Keratinocyte (primary cell): ENCODE measurements around the gene DYNC1I1. TPM values are rescaled to one million over a fixed set of nuclear protein-coding genes. Genes with fewer than 3 reads are reported as not detected.

Experiments
- DNase-seq: peaks from one replicate; pipeline ENCODE4 v3.0.0-alpha.2; 2011; ENCODE audit warnings: low read depth, missing footprints, low spot score
- FAIRE-seq: peaks from 2 replicates; lab custom pipeline; 2011; peaks lifted over from hg19 to GRCh38; lab: Jason Lieb, UNC
- H2AFZ ChIP-seq: 2 replicates; pipeline ENCODE4 v1.6.0; 2012; ENCODE audit warnings: low read length, control low read depth, inconsistent platforms; ENCODE audit not compliant: control insufficient read depth
- H3K27ac ChIP-seq: 2 replicates; pipeline ENCODE4 v1.5.1; 2011; ENCODE audit warnings: low read length; ENCODE audit not compliant: control insufficient read depth, insufficient read depth
- H3K27me3 ChIP-seq: 3 replicates; pipeline ENCODE4 v1.6.0; 2011; ENCODE audit warnings: low read length; ENCODE audit not compliant: control insufficient read depth, insufficient read depth; ENCODE audit errors: extremely low read depth
- H3K36me3 ChIP-seq, 2 experiments: 2 replicates in 1 of 2; 3 replicates in 1 of 2; pipeline ENCODE4 v1.5.1; 2011; ENCODE audit warnings: low read length in 2 of 2, mild to moderate bottlenecking in 1 of 2; ENCODE audit not compliant: control insufficient read depth in 2 of 2, insufficient read depth in 2 of 2; ENCODE audit errors: extremely low read depth in 1 of 2
- H3K4me1 ChIP-seq: 3 replicates; pipeline ENCODE4 v1.5.1; 2011; ENCODE audit warnings: low read length; ENCODE audit not compliant: control insufficient read depth, insufficient read depth; ENCODE audit errors: extremely low read depth
- H3K4me2 ChIP-seq: 3 replicates; pipeline ENCODE4 v1.6.0; 2011; ENCODE audit warnings: low read depth, low read length; ENCODE audit not compliant: control insufficient read depth, insufficient read depth; ENCODE audit errors: extremely low read depth
- H3K4me3 ChIP-seq, 3 experiments: fragments of 200-600 bp in 1 of 3; sonication (generic) in 1 of 3; 2 replicates in 2 of 3; 3 replicates in 1 of 3; pipeline ENCODE4 v1.5.1; 2011 to 2016; ENCODE audit warnings: low read length in 3 of 3, mild to moderate bottlenecking in 3 of 3, control low read depth in 2 of 3, inconsistent platforms in 1 of 3, low read depth in 1 of 3, mixed read lengths in 1 of 3, mixed run types in 1 of 3, moderate library complexity in 1 of 3; ENCODE audit not compliant: control insufficient read depth in 2 of 3, insufficient read depth in 2 of 3; ENCODE audit errors: extremely low read depth in 1 of 3
- H3K79me2 ChIP-seq: 2 replicates; pipeline ENCODE4 v1.6.0; 2012; ENCODE audit warnings: low read length; ENCODE audit not compliant: control insufficient read depth, insufficient read depth
- H3K9ac ChIP-seq: 3 replicates; pipeline ENCODE4 v1.6.0; 2011; ENCODE audit warnings: low read length; ENCODE audit not compliant: control insufficient read depth, insufficient read depth; ENCODE audit errors: extremely low read depth
- H3K9me1 ChIP-seq: 3 replicates; pipeline ENCODE4 v1.6.0; 2011; ENCODE audit warnings: low read length; ENCODE audit not compliant: control insufficient read depth, insufficient read depth; ENCODE audit errors: extremely low read depth
- H3K9me3 ChIP-seq: 2 replicates; pipeline ENCODE4 v1.5.1; 2012; ENCODE audit warnings: low read depth, low read length; ENCODE audit not compliant: control insufficient read depth
- H4K20me1 ChIP-seq: 3 replicates; pipeline ENCODE4 v1.6.0; 2011; ENCODE audit warnings: low read length; ENCODE audit not compliant: control insufficient read depth, insufficient read depth; ENCODE audit errors: extremely low read depth
- CTCF ChIP-seq, 3 experiments: IDR thresholded peaks in 1 of 3; conservative IDR thresholded peaks in 1 of 3; optimal IDR thresholded peaks in 1 of 3; 2 replicates in 2 of 3; 3 replicates in 1 of 3; pipeline versions ENCODE3 to v1.5.1; 2011; ENCODE audit warnings: low read length in 3 of 3, mild to moderate bottlenecking in 3 of 3, moderate library complexity in 2 of 3, control low read depth in 1 of 3, inconsistent platforms in 1 of 3; ENCODE audit not compliant: insufficient read depth in 2 of 3; ENCODE audit errors: extremely low read depth in 1 of 3
- EZH2 ChIP-seq: IDR thresholded peaks from one replicate; pipeline ENCODE4 v1.6.1; 2012; ENCODE audit warnings: inconsistent platforms, mild to moderate bottlenecking, low read length, moderate library complexity
- dilution Hi-C: fragments of 300-500 bp; cut with MboI; formaldehyde crosslinking; loops from one replicate; pipeline ENCODE4 v1.7.0; 2020; ENCODE audit warnings: low sequenced_read_pairs; ENCODE audit not compliant: extremely low pct_ligation_motif_present
- polyA plus RNA-seq, 5 experiments: library from polyadenylated mRNA; depleted of rRNA in 3 of 5; stranded (reverse) in 3 of 5; stranded (forward) in 1 of 5; unstranded in 1 of 5; fragments of >200 nt; gene quantifications; 1 replicate in 1 of 5; 2 replicates in 3 of 5; 3 replicates in 1 of 5; pipeline versions ENCODE4 v1.2.1 to v1.2.3, GENCODE V29; 2011 to 2012; ENCODE audit warnings: missing spikeins in 2 of 5, low read depth in 1 of 5, low replicate concordance in 1 of 5

Gene DYNC1I1
- polyA plus RNA-seq, 1 donor (not counting 4 experiments of a cell fraction or from before 2014, with no cell fraction given) = 0.10 TPM

GRCh38 chr7:96127746-96128145 is 355.4 kb downstream of the DYNC1I1 start:
- DNase-seq = no peak
- Histone ChIP-seq H3K79me2 (no peaks in the 10 kb centered on the region), H3K4me1 (no peaks in the 10 kb centered on the region), H3K4me3 (no peak overlapping the region), H3K36me3 (peaks cover 4 to 5% of the 10 kb centered on the region in 2 experiments), H3K9me1 (no peaks in the 10 kb centered on the region), H2AFZ (no peak overlapping the region), H3K4me2 (no peak overlapping the region), H3K9ac (no peak overlapping the region), H4K20me1 (no peaks in the 10 kb centered on the region), H3K27me3 (no peaks in the 10 kb centered on the region), H3K9me3 (no peaks in the 10 kb centered on the region), H3K27ac (no peak overlapping the region)
- TF ChIP-seq EZH2 (no peak), CTCF (optimal IDR thresholded peaks at IDR 0.05 in 1 of 3, IDR thresholded peaks at IDR 0.05 in 1 of 3, conservative IDR thresholded peaks at IDR 0.05 in 1 of 3; ENCODE audit: extremely low read depth in 1 of 3, insufficient read depth in 2 of 3, low read length in 3 of 3) (no peak)
- dilution Hi-C loops = no loop called here
- FAIRE-seq = no peak

GRCh38 chr7:96131525-96131924 is 359.2 kb downstream of the DYNC1I1 start:
- Histone ChIP-seq H3K9ac (no peak overlapping the region), H4K20me1 (no peaks in the 10 kb centered on the region), H3K27me3 (no peaks in the 10 kb centered on the region), H3K36me3 (peaks cover 4 to 5% of the 10 kb centered on the region in 2 experiments), H3K4me3 (no peak overlapping the region), H3K79me2 (no peaks in the 10 kb centered on the region), H3K9me3 (no peaks in the 10 kb centered on the region), H3K9me1 (peaks cover 2% of the 10 kb centered on the region), H3K4me2 (no peak overlapping the region), H3K27ac (no peak overlapping the region), H3K4me1 (peaks cover 8% of the 10 kb centered on the region), H2AFZ (no peak overlapping the region)
- TF ChIP-seq EZH2 = no peak
- DNase-seq (no peak), FAIRE-seq (no peak)
- dilution Hi-C loops = no loop called here

- peak; percentile 4 for DNase-seq
- H3K4me2 ChIP-seq = no peak overlapping the region
These were observed 362.9 kb downstream of the DYNC1I1 start for GRCh38 chr7:96135241-96135640.

More at GRCh38 chr7:96135241-96135640, 362.9 kb downstream of the DYNC1I1 start:
- no peak overlapping the region for H3K9ac ChIP-seq
- H2AFZ ChIP-seq = no peak overlapping the region
- no peaks in the 10 kb centered on the region for H4K20me1 ChIP-seq
- H3K27ac ChIP-seq = no peak overlapping the region
- peaks cover 2% of the 10 kb centered on the region for H3K9me1 ChIP-seq
- no peaks in the 10 kb centered on the region for H3K79me2 ChIP-seq
- no peaks in the 10 kb centered on the region for H3K27me3 ChIP-seq
- FAIRE-seq = no peak
- dilution Hi-C loops = no loop called here
- no peaks in the 10 kb centered on the region for H3K9me3 ChIP-seq
- peaks cover 4 to 5% of the 10 kb centered on the region in 2 experiments for H3K36me3 ChIP-seq
- peaks cover 8% of the 10 kb centered on the region for H3K4me1 ChIP-seq
- TF ChIP-seq EZH2 (no peak), CTCF (optimal IDR thresholded peaks at IDR 0.05 in 1 of 3, IDR thresholded peaks at IDR 0.05 in 1 of 3, conservative IDR thresholded peaks at IDR 0.05 in 1 of 3; ENCODE audit: extremely low read depth in 1 of 3, insufficient read depth in 2 of 3, low read length in 3 of 3) (no peak)
- no peak overlapping the region for H3K4me3 ChIP-seq
